K562 (cell line): Measurements from ENCODE around the gene VWA2.

ENCODE experiments used
- FOXK1 ChIP-seq: sonication (generic); formaldehyde crosslinking; IDR thresholded peaks from 2 replicates; pipeline ENCODE4 v1.8.0; 2022; ENCODE audit warnings: missing genetic modification reagents, mild to moderate bottlenecking, borderline replicate concordance
- HDAC2 ChIP-seq: fragments of 450-650 bp; IDR thresholded peaks from 2 replicates; pipeline ENCODE4 v1.6.1; 2016; ENCODE audit warnings: mild to moderate bottlenecking
- JUN ChIP-seq, 2 experiments: sonication (generic) in 1 of 2; formaldehyde crosslinking in 1 of 2; IDR thresholded peaks; 2 replicates each; pipeline versions ENCODE4 v1.6.1 to v1.8.0; 2012 to 2022; ENCODE audit warnings: borderline replicate concordance in 2 of 2, mild to moderate bottlenecking in 2 of 2, improper control_type of control experiment in 1 of 2, low read depth in 1 of 2, low read length in 1 of 2, missing genetic modification reagents in 1 of 2
- MEF2D ChIP-seq: conservative IDR thresholded peaks from 2 replicates; pipeline ENCODE4 v1.6.1; 2016; ENCODE audit warnings: low read depth, missing genetic modification characterization, missing compliant biosample characterization
- SMC3 ChIP-seq: conservative IDR thresholded peaks from 2 replicates; pipeline ENCODE4 v1.6.1; 2011; ENCODE audit warnings: low read depth, low read length, improper control_type of control experiment; ENCODE audit not compliant: insufficient read depth

DNA sequence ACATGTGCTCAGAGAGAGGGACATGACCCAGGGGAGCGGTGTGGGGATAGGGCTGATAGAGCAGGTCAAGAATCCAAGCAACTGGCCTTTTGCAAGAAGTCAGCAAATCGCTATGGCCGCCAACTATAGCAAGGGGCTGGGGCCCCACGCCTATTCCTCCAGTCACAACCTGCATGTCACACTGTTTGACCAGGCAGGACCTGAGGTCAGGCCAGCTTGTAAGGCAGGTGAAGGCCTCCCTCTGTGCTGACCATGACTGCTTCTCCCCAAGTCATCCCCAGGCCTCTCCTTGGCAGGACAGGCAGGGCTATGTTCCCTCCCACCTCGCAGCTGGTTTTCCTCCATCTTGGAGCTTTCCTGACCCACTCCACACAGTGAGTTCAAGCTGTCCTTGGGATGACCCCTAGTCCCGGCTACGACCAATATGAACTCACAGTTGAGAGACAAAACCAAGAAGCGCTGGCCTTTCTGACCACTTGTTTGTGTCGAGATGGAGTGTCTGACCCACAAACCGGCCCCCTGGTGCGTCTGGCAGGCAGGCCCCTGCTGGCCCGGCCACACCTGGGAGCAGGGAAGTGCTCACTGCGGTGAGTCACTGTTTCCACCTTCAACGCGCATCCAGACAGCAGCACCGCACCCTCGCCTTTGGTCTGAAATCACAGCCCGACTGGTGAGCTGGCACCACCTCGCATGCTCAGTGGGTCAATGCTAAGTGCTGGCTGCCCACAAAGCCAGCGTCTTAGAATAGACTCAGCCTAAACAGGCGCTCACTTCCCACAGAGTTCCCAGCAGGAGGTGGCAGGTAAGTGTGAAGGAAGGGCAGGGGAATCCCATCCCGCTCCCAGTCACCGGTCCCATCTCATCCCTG is 81.4 kb downstream of the VWA2 start:
- no peak for TF ChIP-seq HDAC2
- no peak for TF ChIP-seq FOXK1 (CRISPR knock-in tag)
- no peak for TF ChIP-seq JUN (IDR thresholded peaks at IDR 0.05; ENCODE audit: borderline replicate concordance, low read depth, low read length)
- no peak for TF ChIP-seq JUN (CRISPR knock-in tag; IDR thresholded peaks at IDR 0.05; ENCODE audit: borderline replicate concordance)
- TF ChIP-seq SMC3 = no peak
- no peak for TF ChIP-seq MEF2D (tag)
